Spleen (tissue), 7 donors: ENCODE measurements around the gene PRKCSH.

ENCODE experiments used
- CTCF ChIP-seq, 11 experiments: fragments of 200-600 bp in 7 of 11; fragments of 450-650 bp in 4 of 11; sonication (generic) in 4 of 11; IDR thresholded peaks in 8 of 11; conservative IDR thresholded peaks in 3 of 11; 1 replicate in 7 of 11; 2 replicates in 4 of 11; pipeline versions ENCODE4 v1.4.0 to v1.8.0; 2016 to 2021; ENCODE audit warnings: antibody characterized with exemption in 11 of 11, inconsistent platforms in 4 of 11, mild to moderate bottlenecking in 1 of 11
- POLR2A ChIP-seq, 3 donors: fragments of 450-650 bp; IDR thresholded peaks; one replicate each; pipeline ENCODE4 v1.5.1; 2017; ENCODE audit warnings: antibody characterized with exemption in 3 of 3, mild to moderate bottlenecking in 1 of 3
- POLR2AphosphoS5 ChIP-seq, 3 donors: sonication (generic); formaldehyde crosslinking; IDR thresholded peaks; one replicate each; pipeline ENCODE4 v1.5.1; 2017; ENCODE audit warnings: antibody characterized with exemption in 3 of 3
- donor health status: DM: no; HTN: no; CAD: no; lungs with moderate emphysema.
- donor health status: DM: no; HTN: no; CAD: no.
- donor health status: DM: no; HTN: no; CAD: no.

DNA sequence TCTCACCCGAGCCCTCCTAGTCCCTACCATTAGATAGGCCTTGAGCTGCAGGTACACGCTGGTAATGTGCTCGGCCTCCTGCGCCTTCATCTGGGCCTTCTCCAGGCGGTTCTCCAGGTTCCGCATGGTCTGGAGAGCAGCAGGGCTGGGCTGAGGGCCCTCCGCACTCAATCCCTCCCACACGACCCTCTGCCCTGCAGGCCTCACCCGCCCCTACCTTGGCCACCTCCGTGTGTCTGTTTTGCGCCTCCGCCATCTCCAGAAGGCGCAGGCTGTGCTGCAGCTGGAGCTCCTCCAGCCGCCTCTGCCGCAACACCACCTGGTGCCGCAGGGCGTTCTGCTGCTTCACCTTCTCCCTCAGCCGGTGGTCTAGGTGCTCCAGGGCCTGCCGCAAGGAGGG, 8.8 kb upstream of the PRKCSH start:
- TF ChIP-seq CTCF (IDR thresholded peaks at IDR 0.05 in 8 of 11, conservative IDR thresholded peaks at IDR 0.05 in 3 of 11): no peak
- TF ChIP-seq POLR2AphosphoS5 (IDR thresholded peaks at IDR 0.05): no peak
- no peak for TF ChIP-seq POLR2A (IDR thresholded peaks at IDR 0.05)
